HL-60 (cell line): ENCODE results near the gene UTY.

Experiments used
- DNase-seq, 2 experiments: peaks; one replicate each; pipeline ENCODE4 v3.0.0-alpha.2; 2010 to 2020; ENCODE audit warnings: low read depth in 1 of 2, low spot score in 1 of 2
- H3K27ac ChIP-seq: fragments of 250-450 bp; sonication (Bioruptor Pico); replicated peaks from 2 replicates; pipeline ENCODE4 v1.5.1; 2020; ENCODE audit warnings: mild to moderate bottlenecking, moderate library complexity
- H3K27me3 ChIP-seq: fragments of 250-450 bp; sonication (Bioruptor Pico); 2 replicates; pipeline ENCODE4 v1.5.1; 2021; ENCODE audit warnings: mild to moderate bottlenecking, moderate library complexity; ENCODE audit not compliant: insufficient read depth, poor library complexity, severe bottlenecking
- H3K4me3 ChIP-seq: replicated peaks from 2 replicates; pipeline ENCODE4 v1.5.1; 2011; ENCODE audit warnings: mild to moderate bottlenecking, control low read depth, low read length; ENCODE audit not compliant: insufficient read depth
- CTCF ChIP-seq: IDR thresholded peaks from one replicate; pipeline ENCODE4 v1.5.1; 2011; ENCODE audit warnings: low read length, control low read depth, inconsistent platforms; ENCODE audit not compliant: insufficient read depth
- GABPA ChIP-seq: IDR thresholded peaks from 2 replicates; pipeline ENCODE4 v1.6.1; 2012; ENCODE audit warnings: low read depth
- POLR2AphosphoS5 ChIP-seq: IDR thresholded peaks from 2 replicates; pipeline ENCODE4 v1.6.1; 2012; ENCODE audit warnings: low read depth
- REST ChIP-seq: IDR thresholded peaks from 2 replicates; pipeline ENCODE4 v1.6.1; 2012; ENCODE audit warnings: low read depth; ENCODE audit not compliant: insufficient replicate concordance
- SPI1 ChIP-seq: IDR thresholded peaks from 2 replicates; pipeline ENCODE4 v1.6.1; 2012; ENCODE audit warnings: low read depth, mild to moderate bottlenecking, borderline replicate concordance

The UTY gene

GRCh38 chrY:13250421-13250820 lies 229.4 kb downstream of the UTY start:
- Histone ChIP-seq H3K27me3 (no peaks in the 10 kb centered on the region), H3K4me3 (no peak overlapping the region), H3K27ac (no peak overlapping the region)
- no peak for DNase-seq
- TF ChIP-seq POLR2AphosphoS5 (no peak), SPI1 (no peak), REST (no peak), CTCF (no peak)

GRCh38 chrY:13243716-13244115 lies 236.1 kb downstream of the UTY start:
- no peak for DNase-seq
- H3K27ac ChIP-seq, result no peak overlapping the region
- no peaks in the 10 kb centered on the region for H3K27me3 ChIP-seq
- H3K4me3 ChIP-seq, result no peak overlapping the region
- TF ChIP-seq GABPA, result no peak
- no peak for TF ChIP-seq CTCF
- TF ChIP-seq POLR2AphosphoS5, result no peak
- TF ChIP-seq SPI1, result no peak
- TF ChIP-seq REST, result no peak

GRCh38 chrY:13233901-13234300 lies 245.9 kb downstream of the UTY start:
- Histone ChIP-seq H3K27me3 (no peaks in the 10 kb centered on the region), H3K4me3 (no peak overlapping the region), H3K27ac (no peak overlapping the region)
- no peak for TF ChIP-seq REST
- TF ChIP-seq CTCF, result no peak
- no peak for TF ChIP-seq POLR2AphosphoS5
- TF ChIP-seq SPI1, result no peak
- TF ChIP-seq GABPA, result no peak
- no peak for DNase-seq
